Mesenteric fat pad (tissue), 1 donor: Measurements from ENCODE around the gene MBD5. TPM values are rescaled to one million over a fixed set of nuclear protein-coding genes. Genes with fewer than 3 reads are reported as not detected.
"Not testable (repeated sequence)": the region's sequence is repeated elsewhere in the genome, so short reads cannot be mapped to it uniquely, and the experiment has no call there.

Experiments used
- DNase-seq: peaks from one replicate; pipeline ENCODE4 v3.0.0-alpha.2; 2020; ENCODE audit warnings: low spot score
- total RNA-seq: library from RNA; stranded (reverse); fragmentation: NEBNext Ultra II Directional; extraction: Animal tissue kit (Norgen Biotek cat#: 25700); gene quantifications from one replicate; pipeline ENCODE4 v1.2.1, GENCODE V29; 2021
- donor health status: DM: yes; HTN: yes; CAD: no.

Gene MBD5
- total RNA-seq, 1 donor from 2014 or later, result 28.1 TPM

GRCh38 chr2:148542614-148543013 is 521.7 kb downstream of the MBD5 start:
- no peak for DNase-seq

GRCh38 chr2:148543088-148543540 is 522.2 kb downstream of the MBD5 start:
- DNase-seq, result not testable (repeated sequence)

- DNase-seq, result no peak
These were observed 524.7 kb downstream of the MBD5 start for GRCh38 chr2:148545390-148546256.

- DNase-seq, result no peak
These were observed 525.4 kb downstream of the MBD5 start for GRCh38 chr2:148546270-148546669.

GRCh38 chr2:148548716-148549400 is 528.0 kb downstream of the MBD5 start:
- DNase-seq, result no peak

GRCh38 chr2:148552675-148553331 is 531.9 kb downstream of the MBD5 start:
- DNase-seq, result no peak

GRCh38 chr2:148553332-148553887 is 532.5 kb downstream of the MBD5 start:
- no peak for DNase-seq

GRCh38 chr2:148554459-148555247 is 533.8 kb downstream of the MBD5 start:
- no peak for DNase-seq

GRCh38 chr2:148555622-148556294 is 534.9 kb downstream of the MBD5 start:
- DNase-seq, result no peak

GRCh38 chr2:148557844-148558436 is 537.0 kb downstream of the MBD5 start:
- DNase-seq, result no peak

GRCh38 chr2:148560496-148560895 is 539.6 kb downstream of the MBD5 start:
- DNase-seq, result no peak

- DNase-seq, result no peak
These were observed 540.5 kb downstream of the MBD5 start for GRCh38 chr2:148561389-148561788.

GRCh38 chr2:148565272-148565894 is 544.5 kb downstream of the MBD5 start:
- no peak for DNase-seq

Other genes starting within 250 kb of the MBD5 start
- gene ACVR2A, start 176.1 kb upstream of the MBD5 start, total RNA-seq, result 15.9 TPM
- gene ORC4, start 354 bp upstream of the MBD5 start, total RNA-seq, result 30.8 TPM